ENCODE measurements around the gene C10orf95. TPM values are rescaled to one million over a fixed set of nuclear protein-coding genes. Genes with fewer than 3 reads are reported as not detected.
A peak's percentile ranks its signal among the peaks of the same experiment; 100 is the strongest.

The C10orf95 gene
- total RNA-seq, 1 donor from 2014 or later, result 0.39 TPM

DNA sequence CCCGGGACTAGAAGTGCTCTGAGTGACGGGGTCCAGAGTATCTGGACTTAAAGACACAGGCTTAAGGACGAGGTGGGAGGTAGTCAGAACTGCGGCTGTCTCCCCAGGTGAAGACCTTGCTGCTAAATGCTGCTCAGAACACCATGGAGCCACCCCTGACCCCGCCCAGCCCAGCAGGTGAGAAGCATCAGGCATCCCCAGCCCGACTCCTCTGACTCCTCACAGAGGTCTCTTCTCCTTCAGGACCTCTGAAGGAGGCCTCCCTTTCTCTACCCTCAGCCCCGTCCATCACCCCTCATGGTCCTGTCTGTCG is 50.0 kb downstream of the C10orf95 start:
- no peak for DNase-seq

DNA sequence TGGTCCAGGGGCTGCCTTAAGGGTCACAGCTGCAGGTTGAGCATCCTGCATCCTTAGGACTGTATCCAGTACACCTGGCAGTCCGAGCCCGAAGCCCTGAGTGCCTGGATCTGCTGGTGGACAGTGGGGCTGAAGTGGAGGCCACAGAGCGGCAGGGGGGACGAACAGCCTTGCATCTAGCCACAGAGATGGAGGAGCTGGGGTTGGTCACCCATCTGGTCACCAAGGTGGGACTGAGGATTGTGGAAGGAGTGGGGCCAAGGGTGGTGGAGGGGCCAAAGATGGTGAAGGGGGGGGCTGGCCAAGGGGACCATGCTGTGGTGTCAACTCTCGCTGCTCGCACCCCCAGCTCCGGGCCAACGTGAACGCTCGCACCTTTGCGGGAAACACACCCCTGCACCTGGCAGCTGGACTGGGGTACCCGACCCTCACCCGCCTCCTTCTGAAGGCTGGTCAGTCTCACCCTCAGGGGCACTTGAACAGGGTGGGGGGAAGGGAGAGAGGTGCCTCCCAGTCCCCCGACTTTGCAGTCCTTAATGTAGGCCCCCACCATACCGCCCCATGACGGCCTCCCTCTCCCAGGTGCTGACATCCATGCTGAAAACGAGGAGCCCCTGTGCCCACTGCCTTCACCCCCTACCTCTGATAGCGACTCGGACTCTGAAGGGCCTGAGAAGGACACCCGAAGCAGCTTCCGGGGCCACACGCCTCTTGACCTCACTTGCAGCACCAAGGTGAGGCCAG is 50.6 kb downstream of the C10orf95 start:
- no peak for DNase-seq

DNA sequence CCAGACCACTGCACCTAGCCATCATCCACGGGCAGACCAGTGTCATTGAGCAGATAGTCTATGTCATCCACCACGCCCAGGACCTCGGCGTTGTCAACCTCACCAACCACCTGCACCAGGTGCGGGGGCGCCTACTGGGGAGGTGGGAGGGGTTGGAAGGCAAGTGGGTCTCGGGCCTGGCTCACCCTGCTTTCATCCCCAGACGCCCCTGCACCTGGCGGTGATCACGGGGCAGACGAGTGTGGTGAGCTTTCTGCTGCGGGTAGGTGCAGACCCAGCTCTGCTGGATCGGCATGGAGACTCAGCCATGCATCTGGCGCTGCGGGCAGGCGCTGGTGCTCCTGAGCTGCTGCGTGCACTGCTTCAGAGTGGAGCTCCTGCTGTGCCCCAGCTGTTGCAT is 51.3 kb downstream of the C10orf95 start:
- DNase-seq, result no peak

Small RNA genes within 50 kb of the gene (small RNA-seq; reads per million reads assigned to genes)
- 665 reads per million, percentile 98 among the genes with 10 or more reads in this experiment for gene MIR146B (ENCODE audit: low replicate concordance)

Other genes with a start within 250 kb of the C10orf95 start
- 33.1 TPM for gene ELOVL3, start 225.2 kb downstream of the C10orf95 start, total RNA-seq
- 0.39 TPM for gene PITX3, start 210.0 kb downstream of the C10orf95 start, total RNA-seq
- gene GBF1, start 206.0 kb downstream of the C10orf95 start, total RNA-seq, result 22.8 TPM
- gene NFKB2, start 55.8 kb downstream of the C10orf95 start, total RNA-seq, result 20.5 TPM
- gene PSD, start 32.8 kb downstream of the C10orf95 start, total RNA-seq, result 7.5 TPM
- 4.2 TPM for gene FBXL15, start 30.7 kb downstream of the C10orf95 start, total RNA-seq
- gene CUEDC2, start 19.0 kb downstream of the C10orf95 start, total RNA-seq, result 29.0 TPM
- 49.9 TPM for gene ACTR1A, start 51.2 kb upstream of the C10orf95 start, total RNA-seq
- gene SUFU, start 52.4 kb upstream of the C10orf95 start, total RNA-seq, result 7.4 TPM
- 49.2 TPM for gene TRIM8, start 192.9 kb upstream of the C10orf95 start, total RNA-seq